A673 (cell line): ENCODE results near the gene CEBPB.

Experiments used
- EZH2 ChIP-seq: fragments of 200-600 bp; sonication (generic); IDR thresholded peaks from 2 replicates; pipeline ENCODE4 v1.6.1; 2017; ENCODE audit warnings: borderline replicate concordance, low read depth, mild to moderate bottlenecking, mixed read lengths, antibody characterized with exemption, low read length; ENCODE audit not compliant: poor library complexity, severe bottlenecking
- TF ChIP-seq, protein P1 (sequence below): fragments of 300-800, 200-600 bp; sonication (generic); conservative IDR thresholded peaks from 2 replicates; pipeline ENCODE4 v1.5.1; 2017; ENCODE audit warnings: low read depth, mild to moderate bottlenecking, antibody characterized with exemption, low read length, moderate library complexity, mixed read lengths

DNA sequence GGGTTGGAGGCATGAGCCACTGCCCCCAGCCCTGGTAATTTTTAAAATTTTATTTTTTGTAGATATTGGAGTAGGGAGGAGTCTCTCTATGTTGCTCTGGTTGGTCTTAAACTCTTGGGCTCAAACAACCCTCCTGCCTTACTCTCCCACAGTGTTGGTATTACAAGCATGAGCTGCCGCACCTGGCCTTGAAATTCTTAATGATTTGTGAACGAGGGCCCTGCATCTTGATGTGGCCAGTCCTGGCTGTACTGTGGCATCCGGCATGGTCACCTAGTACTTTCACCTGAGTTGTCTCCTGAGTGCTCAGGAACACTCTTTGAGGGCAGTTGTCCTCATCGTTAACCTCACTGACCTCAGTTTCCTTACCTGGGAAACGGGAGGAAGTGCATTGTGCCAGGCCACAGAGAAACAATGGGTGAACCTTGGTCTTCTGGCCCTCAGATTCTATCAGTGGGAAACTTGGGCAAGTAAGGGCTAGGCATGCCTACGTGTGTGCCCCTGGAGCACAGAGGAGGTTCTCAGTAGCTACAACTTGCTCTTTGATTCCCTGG lies 19.5 kb downstream of the CEBPB start:
- TF ChIP-seq, protein P1, sequence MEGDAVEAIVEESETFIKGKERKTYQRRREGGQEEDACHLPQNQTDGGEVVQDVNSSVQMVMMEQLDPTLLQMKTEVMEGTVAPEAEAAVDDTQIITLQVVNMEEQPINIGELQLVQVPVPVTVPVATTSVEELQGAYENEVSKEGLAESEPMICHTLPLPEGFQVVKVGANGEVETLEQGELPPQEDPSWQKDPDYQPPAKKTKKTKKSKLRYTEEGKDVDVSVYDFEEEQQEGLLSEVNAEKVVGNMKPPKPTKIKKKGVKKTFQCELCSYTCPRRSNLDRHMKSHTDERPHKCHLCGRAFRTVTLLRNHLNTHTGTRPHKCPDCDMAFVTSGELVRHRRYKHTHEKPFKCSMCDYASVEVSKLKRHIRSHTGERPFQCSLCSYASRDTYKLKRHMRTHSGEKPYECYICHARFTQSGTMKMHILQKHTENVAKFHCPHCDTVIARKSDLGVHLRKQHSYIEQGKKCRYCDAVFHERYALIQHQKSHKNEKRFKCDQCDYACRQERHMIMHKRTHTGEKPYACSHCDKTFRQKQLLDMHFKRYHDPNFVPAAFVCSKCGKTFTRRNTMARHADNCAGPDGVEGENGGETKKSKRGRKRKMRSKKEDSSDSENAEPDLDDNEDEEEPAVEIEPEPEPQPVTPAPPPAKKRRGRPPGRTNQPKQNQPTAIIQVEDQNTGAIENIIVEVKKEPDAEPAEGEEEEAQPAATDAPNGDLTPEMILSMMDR = no peak
- TF ChIP-seq EZH2 = no peak
